ENCODE data around the gene ACP2. TPM values are rescaled to one million over a fixed set of nuclear protein-coding genes. Genes with fewer than 3 reads are reported as not detected.

Gene ACP2
- polyA plus RNA-seq, 1 of the 3 experiments (the other 2 are of a cell fraction) = 17.5 TPM

- TF ChIP-seq, protein P1, sequence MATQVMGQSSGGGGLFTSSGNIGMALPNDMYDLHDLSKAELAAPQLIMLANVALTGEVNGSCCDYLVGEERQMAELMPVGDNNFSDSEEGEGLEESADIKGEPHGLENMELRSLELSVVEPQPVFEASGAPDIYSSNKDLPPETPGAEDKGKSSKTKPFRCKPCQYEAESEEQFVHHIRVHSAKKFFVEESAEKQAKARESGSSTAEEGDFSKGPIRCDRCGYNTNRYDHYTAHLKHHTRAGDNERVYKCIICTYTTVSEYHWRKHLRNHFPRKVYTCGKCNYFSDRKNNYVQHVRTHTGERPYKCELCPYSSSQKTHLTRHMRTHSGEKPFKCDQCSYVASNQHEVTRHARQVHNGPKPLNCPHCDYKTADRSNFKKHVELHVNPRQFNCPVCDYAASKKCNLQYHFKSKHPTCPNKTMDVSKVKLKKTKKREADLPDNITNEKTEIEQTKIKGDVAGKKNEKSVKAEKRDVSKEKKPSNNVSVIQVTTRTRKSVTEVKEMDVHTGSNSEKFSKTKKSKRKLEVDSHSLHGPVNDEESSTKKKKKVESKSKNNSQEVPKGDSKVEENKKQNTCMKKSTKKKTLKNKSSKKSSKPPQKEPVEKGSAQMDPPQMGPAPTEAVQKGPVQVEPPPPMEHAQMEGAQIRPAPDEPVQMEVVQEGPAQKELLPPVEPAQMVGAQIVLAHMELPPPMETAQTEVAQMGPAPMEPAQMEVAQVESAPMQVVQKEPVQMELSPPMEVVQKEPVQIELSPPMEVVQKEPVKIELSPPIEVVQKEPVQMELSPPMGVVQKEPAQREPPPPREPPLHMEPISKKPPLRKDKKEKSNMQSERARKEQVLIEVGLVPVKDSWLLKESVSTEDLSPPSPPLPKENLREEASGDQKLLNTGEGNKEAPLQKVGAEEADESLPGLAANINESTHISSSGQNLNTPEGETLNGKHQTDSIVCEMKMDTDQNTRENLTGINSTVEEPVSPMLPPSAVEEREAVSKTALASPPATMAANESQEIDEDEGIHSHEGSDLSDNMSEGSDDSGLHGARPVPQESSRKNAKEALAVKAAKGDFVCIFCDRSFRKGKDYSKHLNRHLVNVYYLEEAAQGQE (IDR thresholded peaks at IDR 0.05; ENCODE audit: low read depth, low read length) = peak; percentile 73
- 0 out of 2 replicates have a peak, but pooled peaks have one; percentile 61 for TF ChIP-seq ELF1 (IDR thresholded peaks at IDR 0.05)
- peak; percentile 88 for TF ChIP-seq POLR2AphosphoS5 (IDR thresholded peaks at IDR 0.05; ENCODE audit: low read depth, low read length)
- peak; percentile 37; the same call in 1 of the 2 replicates for TF ChIP-seq SMC3 (IDR thresholded peaks at IDR 0.05; ENCODE audit: low read depth, low read length)
- no peak for TF ChIP-seq FOXM1 (IDR thresholded peaks at IDR 0.05; ENCODE audit: low read depth)
- no peak for TF ChIP-seq ZBTB33 (IDR thresholded peaks at IDR 0.05; ENCODE audit: borderline replicate concordance, low read depth)
- TF ChIP-seq, protein P2, sequence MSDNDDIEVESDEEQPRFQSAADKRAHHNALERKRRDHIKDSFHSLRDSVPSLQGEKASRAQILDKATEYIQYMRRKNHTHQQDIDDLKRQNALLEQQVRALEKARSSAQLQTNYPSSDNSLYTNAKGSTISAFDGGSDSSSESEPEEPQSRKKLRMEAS (IDR thresholded peaks at IDR 0.05; ENCODE audit: low read depth) = peak; percentile 87
These were observed at the start of gene ACP2 (continued) for GRCh38 chr11:47248664-47249377.

DNA sequence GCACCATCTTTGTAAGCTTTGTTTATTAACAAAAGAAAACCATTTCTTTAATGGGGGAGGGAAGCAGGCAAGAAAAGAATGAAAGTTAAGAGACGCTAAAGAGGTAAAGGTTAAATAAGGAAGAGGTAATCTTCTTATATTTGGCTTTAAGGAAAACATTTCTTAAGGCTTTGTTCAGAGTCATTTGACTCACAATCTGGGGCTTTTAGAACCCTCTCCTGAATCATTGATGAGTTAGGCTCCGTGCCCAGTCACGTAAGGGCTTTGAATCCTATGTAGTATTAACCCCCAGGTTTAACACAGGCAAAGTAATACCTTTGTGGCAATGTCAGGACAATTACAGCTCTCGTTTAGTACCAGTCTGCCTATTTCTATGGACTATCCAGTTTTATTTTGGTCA lies 47.4 kb upstream of the ACP2 start:
- no peaks in the 10 kb centered on the region for H3K4me1 ChIP-seq (ENCODE audit: control insufficient read depth in 1 of 2, insufficient read depth in 2 of 2, low read depth in 1 of 2, low read length in 1 of 2)
- H3F3A ChIP-seq (replicated peaks; ENCODE audit: insufficient read depth) = no peaks in the 10 kb centered on the region
- no peaks in the 10 kb centered on the region; the same call in 1 of the 2 replicates for H3K79me2 ChIP-seq (ENCODE audit: insufficient read depth)
- no peak overlapping the region for H3K9ac ChIP-seq
- H2AFZ ChIP-seq (ENCODE audit: low read depth) = no peak overlapping the region
- no peak for DNase-seq
- no peaks in the 10 kb centered on the region for H3K27me3 ChIP-seq (ENCODE audit: insufficient read depth)
- H4K20me1 ChIP-seq (ENCODE audit: insufficient read depth) = no peaks in the 10 kb centered on the region
- peaks cover 60 to 72% of the 10 kb centered on the region in 2 experiments for H3K36me3 ChIP-seq (replicated peaks in 1 of 2; ENCODE audit: control insufficient read depth in 1 of 2, insufficient read depth in 2 of 2, low read length in 1 of 2)
- H3K9me2 ChIP-seq = no peaks in the 10 kb centered on the region
- CTCF ChIA-PET = interaction anchor here (1.7 to 2.0 kb wide), 2 partner anchors 13 to 59 kb away, joined by 4 read pairs; no protein-coding TSS in a partner anchor
- no peak overlapping the region for H3K27ac ChIP-seq (ENCODE audit: low read depth in 2 of 2, low read length in 1 of 2)
- POLR2A ChIA-PET = no interaction called here
- H3K9me3 ChIP-seq = peaks cover 8% of the 10 kb centered on the region; the same call in 1 of the 2 replicates
- no peak overlapping the region for H3K4me3 ChIP-seq (ENCODE audit: low read depth in 2 of 2, low read length in 1 of 2)
- no peak overlapping the region for H3K4me2 ChIP-seq
- 95% methylated on average over 4 of the region's 4 CpGs for WGBS (ENCODE audit: low lambda C conversion rate)
- TF ChIP-seq NRF1 (IDR thresholded peaks at IDR 0.05; ENCODE audit: low read depth, low read length) = no peak
- no peak for TF ChIP-seq TEAD4 (IDR thresholded peaks at IDR 0.05; ENCODE audit: borderline replicate concordance, insufficient read depth)
- no peak for TF ChIP-seq PBX3 (IDR thresholded peaks at IDR 0.05)
- no peak for TF ChIP-seq ELF1 (IDR thresholded peaks at IDR 0.05)
- no peak for TF ChIP-seq FOXM1 (IDR thresholded peaks at IDR 0.05; ENCODE audit: low read depth)
- TF ChIP-seq, protein P2 (IDR thresholded peaks at IDR 0.05; ENCODE audit: low read depth) = no peak
- TF ChIP-seq ZBTB33 (IDR thresholded peaks at IDR 0.05; ENCODE audit: borderline replicate concordance, low read depth) = no peak
- TF ChIP-seq TCF12 (IDR thresholded peaks at IDR 0.05) = no peak
- no peak for TF ChIP-seq USF1 (IDR thresholded peaks at IDR 0.05; ENCODE audit: borderline replicate concordance, low read depth)
- no peak for TF ChIP-seq SMC3 (IDR thresholded peaks at IDR 0.05; ENCODE audit: low read depth, low read length)
- TF ChIP-seq MEF2A (IDR thresholded peaks at IDR 0.05; ENCODE audit: borderline replicate concordance, low read depth) = no peak
- no peak for TF ChIP-seq RAD21 (IDR thresholded peaks at IDR 0.05; ENCODE audit: low read length)

All from SK-N-SH (cell line).